Stimulated activated CD4-positive, alpha-beta T cell treated with anti-CD3 and anti-CD28 coated beads, TNF-alpha, amount 100 ng/mL, for 48 hours (primary cell): Measurements from ENCODE around the gene BORCS8.

ENCODE experiments used
- DNase-seq, 3 donors: peaks; one replicate each; pipeline ENCODE4 v3.0.0-alpha.2; 2020; ENCODE audit warnings: low read depth in 3 of 3

Gene BORCS8

GRCh38 chr19:19214159-19214490 is 22.2 kb upstream of the BORCS8 start:
- DNase-seq = no peak

- no peak for DNase-seq
These were observed 21.6 kb upstream of the BORCS8 start for GRCh38 chr19:19213426-19214158.

GRCh38 chr19:19212916-19213315 is 21.0 kb upstream of the BORCS8 start:
- DNase-seq = no peak

- no peak for DNase-seq
These were observed 19.8 kb upstream of the BORCS8 start, which contains the start of gene NCAN for GRCh38 chr19:19211499-19212420. TSS of gene NCAN (plus strand) at chr19:19211958. CDS start at chr19:19216954, 4,996 bp downstream.

GRCh38 chr19:19209372-19209771 is 17.4 kb upstream of the BORCS8 start:
- DNase-seq = no peak

- no peak for DNase-seq
These were observed 16.0 kb upstream of the BORCS8 start for GRCh38 chr19:19207637-19208572.

GRCh38 chr19:19206938-19207337 is 15.0 kb upstream of the BORCS8 start:
- no peak for DNase-seq

GRCh38 chr19:19205416-19206410 is 13.8 kb upstream of the BORCS8 start:
- no peak for DNase-seq

- DNase-seq = no peak
These were observed 12.2 kb upstream of the BORCS8 start for GRCh38 chr19:19204181-19204580.

- peak; percentile 89 to 95 (median 92) for DNase-seq
These were observed 11.3 kb upstream of the BORCS8 start, which contains the start of gene NR2C2AP for GRCh38 chr19:19203012-19203856. TSS of gene NR2C2AP (minus strand) at chr19:19203414. CDS start at chr19:19203060, 354 bp downstream.

GRCh38 chr19:19202707-19203011 is 10.7 kb upstream of the BORCS8 start:
- DNase-seq = no peak

GRCh38 chr19:19201697-19202630 is 10.0 kb upstream of the BORCS8 start:
- no peak for DNase-seq

- no peak for DNase-seq
These were observed 2.0 kb upstream of the BORCS8 start for GRCh38 chr19:19193926-19194325.

- no peak for DNase-seq
These were observed 1.0 kb upstream of the BORCS8 start for GRCh38 chr19:19192910-19193423.

GRCh38 chr19:19191768-19192077 is 229 bp downstream of the BORCS8 start:
- no peak for DNase-seq

GRCh38 chr19:19186742-19187141 is 5.2 kb downstream of the BORCS8 start:
- no peak for DNase-seq

GRCh38 chr19:19185853-19186740 is 5.9 kb downstream of the BORCS8 start:
- peak; percentile 41 to 69 (median 43) for DNase-seq
